ENCODE data around the gene PXDN.
"Not testable (repeated sequence)": the region's sequence is repeated elsewhere in the genome, so short reads cannot be mapped to it uniquely, and the experiment has no call there.

Gene PXDN

GRCh38 chr2:1700427-1700826 lies 43.9 kb downstream of the PXDN start:
- H3K36me3 Mint-ChIP-seq, ATAC-seq, H3K27ac Mint-ChIP-seq, H3K4me1 Mint-ChIP-seq, H3K4me3 Mint-ChIP-seq: not testable (repeated sequence)
- peaks cover 13% of the 10 kb centered on the region for H3K9me3 Mint-ChIP-seq
- peaks cover 13% of the 10 kb centered on the region for H3K27me3 Mint-ChIP-seq

GRCh38 chr2:1698188-1698945 lies 45.9 kb downstream of the PXDN start:
- no peak overlapping the region for H3K27ac Mint-ChIP-seq
- no peak overlapping the region for H3K4me3 Mint-ChIP-seq
- no peak for ATAC-seq
- H3K36me3 Mint-ChIP-seq: no peaks in the 10 kb centered on the region
- no peaks in the 10 kb centered on the region for H3K4me1 Mint-ChIP-seq
- peaks cover 13% of the 10 kb centered on the region for H3K27me3 Mint-ChIP-seq
- peaks cover 13% of the 10 kb centered on the region for H3K9me3 Mint-ChIP-seq

- no peak for ATAC-seq
- Mint-ChIP-seq H3K9me3 (peaks cover 13% of the 10 kb centered on the region), H3K36me3 (no peaks in the 10 kb centered on the region), H3K4me3 (no peak overlapping the region), H3K27ac (no peak overlapping the region), H3K27me3 (peaks cover 13% of the 10 kb centered on the region), H3K4me1 (no peaks in the 10 kb centered on the region)
Measured at GRCh38 chr2:1697601-1698000, 46.7 kb downstream of the PXDN start.

GRCh38 chr2:1696472-1696871 lies 47.8 kb downstream of the PXDN start:
- Mint-ChIP-seq H3K4me1 (no peaks in the 10 kb centered on the region), H3K4me3 (no peak overlapping the region), H3K36me3 (no peaks in the 10 kb centered on the region), H3K27ac (no peak overlapping the region), H3K9me3 (peaks cover 13% of the 10 kb centered on the region), H3K27me3 (peaks cover 7% of the 10 kb centered on the region)
- no peak for ATAC-seq

- ATAC-seq: no peak
- Mint-ChIP-seq H3K9me3 (peaks cover 13% of the 10 kb centered on the region), H3K4me1 (no peaks in the 10 kb centered on the region), H3K27me3 (no peaks in the 10 kb centered on the region), H3K36me3 (no peaks in the 10 kb centered on the region), H3K4me3 (no peak overlapping the region), H3K27ac (no peak overlapping the region)
Measured at GRCh38 chr2:1694371-1695271, 49.7 kb downstream of the PXDN start.

GRCh38 chr2:1693723-1694122 lies 50.6 kb downstream of the PXDN start:
- H3K36me3 Mint-ChIP-seq: no peaks in the 10 kb centered on the region

GRCh38 chr2:1692342-1692741 lies 52.0 kb downstream of the PXDN start:
- ATAC-seq: peak; percentile 58
- no peak overlapping the region for H3K4me3 Mint-ChIP-seq

More at GRCh38 chr2:1693723-1694122, 50.6 kb downstream of the PXDN start:
- H3K27ac Mint-ChIP-seq: no peak overlapping the region
- no peak for ATAC-seq
- no peaks in the 10 kb centered on the region for H3K4me1 Mint-ChIP-seq
- no peak overlapping the region for H3K4me3 Mint-ChIP-seq
- no peaks in the 10 kb centered on the region for H3K27me3 Mint-ChIP-seq
- peaks cover 13% of the 10 kb centered on the region for H3K9me3 Mint-ChIP-seq

GRCh38 chr2:1691366-1691765 lies 52.9 kb downstream of the PXDN start:
- no peaks in the 10 kb centered on the region for H3K4me1 Mint-ChIP-seq
- no peak overlapping the region for H3K4me3 Mint-ChIP-seq
- no peak for ATAC-seq
- no peaks in the 10 kb centered on the region for H3K27me3 Mint-ChIP-seq
- no peak overlapping the region for H3K27ac Mint-ChIP-seq
- H3K36me3 Mint-ChIP-seq: no peaks in the 10 kb centered on the region
- H3K9me3 Mint-ChIP-seq: peaks cover 4% of the 10 kb centered on the region

More at GRCh38 chr2:1692342-1692741, 52.0 kb downstream of the PXDN start:
- Mint-ChIP-seq H3K9me3 (peaks cover 7% of the 10 kb centered on the region), H3K27me3 (no peaks in the 10 kb centered on the region), H3K36me3 (no peaks in the 10 kb centered on the region), H3K27ac (no peak overlapping the region), H3K4me1 (no peaks in the 10 kb centered on the region)

- H3K9me3 Mint-ChIP-seq: no peaks in the 10 kb centered on the region
- no peaks in the 10 kb centered on the region for H3K36me3 Mint-ChIP-seq
- H3K27ac Mint-ChIP-seq: no peak overlapping the region
- no peaks in the 10 kb centered on the region for H3K4me1 Mint-ChIP-seq
- no peak for ATAC-seq
- H3K4me3 Mint-ChIP-seq: no peak overlapping the region
- H3K27me3 Mint-ChIP-seq: peaks cover 2% of the 10 kb centered on the region
Measured at GRCh38 chr2:1690056-1690775, 54.1 kb downstream of the PXDN start.

GRCh38 chr2:1688859-1689258 lies 55.5 kb downstream of the PXDN start:
- Mint-ChIP-seq H3K27ac (no peak overlapping the region), H3K4me3 (no peak overlapping the region), H3K27me3 (peaks cover 8% of the 10 kb centered on the region), H3K36me3 (no peaks in the 10 kb centered on the region), H3K9me3 (no peaks in the 10 kb centered on the region), H3K4me1 (no peaks in the 10 kb centered on the region)
- no peak for ATAC-seq

GRCh38 chr2:1688161-1688560 lies 56.2 kb downstream of the PXDN start:
- H3K4me1 Mint-ChIP-seq: no peaks in the 10 kb centered on the region

GRCh38 chr2:1687254-1687653 lies 57.1 kb downstream of the PXDN start:
- Mint-ChIP-seq H3K4me1 (no peaks in the 10 kb centered on the region), H3K36me3 (no peaks in the 10 kb centered on the region), H3K27ac (no peak overlapping the region), H3K9me3 (no peaks in the 10 kb centered on the region), H3K27me3 (peaks cover 8% of the 10 kb centered on the region), H3K4me3 (no peak overlapping the region)
- ATAC-seq: no peak

More at GRCh38 chr2:1688161-1688560, 56.2 kb downstream of the PXDN start:
- Mint-ChIP-seq H3K27ac (no peak overlapping the region), H3K27me3 (peaks cover 8% of the 10 kb centered on the region), H3K4me3 (no peak overlapping the region), H3K36me3 (no peaks in the 10 kb centered on the region), H3K9me3 (no peaks in the 10 kb centered on the region)
- ATAC-seq: no peak

GRCh38 chr2:1686784-1687105 lies 57.6 kb downstream of the PXDN start:
- H3K36me3 Mint-ChIP-seq: no peaks in the 10 kb centered on the region
- H3K4me3 Mint-ChIP-seq: no peak overlapping the region
- H3K27ac Mint-ChIP-seq: no peak overlapping the region
- no peak for ATAC-seq
- no peaks in the 10 kb centered on the region for H3K9me3 Mint-ChIP-seq
- no peaks in the 10 kb centered on the region for H3K4me1 Mint-ChIP-seq
- peaks cover 8% of the 10 kb centered on the region for H3K27me3 Mint-ChIP-seq

- ATAC-seq: no peak
- Mint-ChIP-seq H3K4me1 (no peaks in the 10 kb centered on the region), H3K36me3 (no peaks in the 10 kb centered on the region), H3K27me3 (peaks cover 8% of the 10 kb centered on the region), H3K4me3 (no peak overlapping the region), H3K9me3 (no peaks in the 10 kb centered on the region), H3K27ac (no peak overlapping the region)
Measured at GRCh38 chr2:1685957-1686783, 58.1 kb downstream of the PXDN start.
